B cell (primary cell): ENCODE measurements around the gene KCNA3.

Experiments
- EZH2 ChIP-seq: IDR thresholded peaks from 2 replicates; pipeline ENCODE4 v1.6.1; 2012; ENCODE audit warnings: borderline replicate concordance, low read depth, mild to moderate bottlenecking, moderate library complexity, low read length; ENCODE audit not compliant: insufficient read depth, poor library complexity, severe bottlenecking
- TF ChIP-seq, protein P1 (sequence below): fragments of 200-600 bp; IDR thresholded peaks from one replicate; pipeline ENCODE4 v1.8.0; 2022; ENCODE audit warnings: antibody characterized with exemption, mild to moderate bottlenecking

DNA sequence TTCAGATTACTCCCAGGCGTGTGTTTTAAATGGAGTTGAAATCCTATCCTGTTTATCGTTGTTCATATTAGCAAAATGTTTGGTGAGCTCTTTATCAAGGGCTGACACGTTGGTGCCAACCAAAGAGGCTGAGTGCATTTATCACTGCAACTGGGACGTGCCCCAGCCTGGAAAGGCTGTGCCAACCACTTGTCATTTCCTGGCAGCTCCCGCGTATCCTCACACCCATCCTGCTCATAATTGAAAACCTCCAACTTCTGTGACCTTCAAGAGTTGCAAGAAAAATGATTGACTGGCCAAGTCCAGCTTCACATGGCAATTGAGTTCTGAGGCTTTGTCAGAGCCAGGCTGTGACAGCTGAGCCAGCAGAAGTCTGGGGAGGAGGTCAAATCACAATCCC lies 43.7 kb upstream of the KCNA3 start:
- TF ChIP-seq, protein P1, sequence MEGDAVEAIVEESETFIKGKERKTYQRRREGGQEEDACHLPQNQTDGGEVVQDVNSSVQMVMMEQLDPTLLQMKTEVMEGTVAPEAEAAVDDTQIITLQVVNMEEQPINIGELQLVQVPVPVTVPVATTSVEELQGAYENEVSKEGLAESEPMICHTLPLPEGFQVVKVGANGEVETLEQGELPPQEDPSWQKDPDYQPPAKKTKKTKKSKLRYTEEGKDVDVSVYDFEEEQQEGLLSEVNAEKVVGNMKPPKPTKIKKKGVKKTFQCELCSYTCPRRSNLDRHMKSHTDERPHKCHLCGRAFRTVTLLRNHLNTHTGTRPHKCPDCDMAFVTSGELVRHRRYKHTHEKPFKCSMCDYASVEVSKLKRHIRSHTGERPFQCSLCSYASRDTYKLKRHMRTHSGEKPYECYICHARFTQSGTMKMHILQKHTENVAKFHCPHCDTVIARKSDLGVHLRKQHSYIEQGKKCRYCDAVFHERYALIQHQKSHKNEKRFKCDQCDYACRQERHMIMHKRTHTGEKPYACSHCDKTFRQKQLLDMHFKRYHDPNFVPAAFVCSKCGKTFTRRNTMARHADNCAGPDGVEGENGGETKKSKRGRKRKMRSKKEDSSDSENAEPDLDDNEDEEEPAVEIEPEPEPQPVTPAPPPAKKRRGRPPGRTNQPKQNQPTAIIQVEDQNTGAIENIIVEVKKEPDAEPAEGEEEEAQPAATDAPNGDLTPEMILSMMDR, result no peak
- no peak for TF ChIP-seq EZH2
